Ishikawa (cell line): Measurements from ENCODE around the gene KRTAP1-1.

Source experiments
- CEBPB ChIP-seq: IDR thresholded peaks from 2 replicates; pipeline ENCODE4 v1.6.1; 2012
- RAD21 ChIP-seq: IDR thresholded peaks from 2 replicates; pipeline ENCODE4 v1.6.1; 2012; ENCODE audit warnings: low read depth

KRTAP1-1 gene

DNA sequence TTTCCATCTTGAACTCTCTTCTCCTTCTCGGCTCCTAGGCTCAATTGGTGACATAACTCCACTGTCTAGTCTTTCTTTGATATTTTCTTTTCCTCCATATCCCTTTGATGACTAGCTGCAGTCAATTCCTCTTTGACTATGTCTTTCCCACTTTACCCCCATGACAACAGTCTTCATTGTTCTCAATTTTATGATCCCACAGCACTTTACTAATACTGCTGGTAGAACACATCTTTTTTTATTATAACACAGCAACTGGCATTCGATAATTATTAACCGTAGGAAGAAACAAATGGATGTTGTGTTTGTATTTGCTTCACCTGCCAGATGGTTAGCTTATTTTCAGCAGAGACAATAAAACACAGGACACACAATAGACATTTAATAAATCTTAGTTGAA, 48.6 kb downstream of the KRTAP1-1 start:
- TF ChIP-seq RAD21 (no peak), CEBPB (no peak)
